HG02884 (cell line): Measurements from ENCODE around the gene TBCD.

Experiments
- ATAC-seq: cut with Tn5 transposase; IDR thresholded peaks from one replicate; pipeline ENCODE4 v1.9.1; 2021; ENCODE audit warnings: mild to moderate bottlenecking, moderate library complexity; ENCODE audit not compliant: unreplicated experiment

Gene TBCD

DNA sequence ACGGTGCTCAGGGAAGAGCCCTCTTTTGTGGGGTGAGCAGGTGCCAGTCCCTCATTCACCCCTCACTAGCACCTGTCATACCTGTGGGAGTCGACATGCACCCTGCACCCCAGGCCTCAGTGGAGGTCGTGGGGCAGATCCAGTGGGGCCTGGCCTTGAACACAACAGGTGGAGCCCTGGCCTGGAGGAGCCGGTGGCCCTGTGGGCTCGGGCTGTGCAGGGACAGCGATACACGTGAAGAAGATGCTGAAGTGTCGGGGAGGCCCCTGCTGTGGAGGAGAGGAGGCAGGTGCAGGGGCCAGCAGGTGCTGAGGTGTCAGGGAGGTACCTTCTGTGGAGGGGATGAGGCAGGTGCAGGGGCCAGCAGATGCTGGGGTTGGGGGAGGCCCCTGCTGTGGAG lies 56.1 kb downstream of the TBCD start:
- ATAC-seq = no peak

DNA sequence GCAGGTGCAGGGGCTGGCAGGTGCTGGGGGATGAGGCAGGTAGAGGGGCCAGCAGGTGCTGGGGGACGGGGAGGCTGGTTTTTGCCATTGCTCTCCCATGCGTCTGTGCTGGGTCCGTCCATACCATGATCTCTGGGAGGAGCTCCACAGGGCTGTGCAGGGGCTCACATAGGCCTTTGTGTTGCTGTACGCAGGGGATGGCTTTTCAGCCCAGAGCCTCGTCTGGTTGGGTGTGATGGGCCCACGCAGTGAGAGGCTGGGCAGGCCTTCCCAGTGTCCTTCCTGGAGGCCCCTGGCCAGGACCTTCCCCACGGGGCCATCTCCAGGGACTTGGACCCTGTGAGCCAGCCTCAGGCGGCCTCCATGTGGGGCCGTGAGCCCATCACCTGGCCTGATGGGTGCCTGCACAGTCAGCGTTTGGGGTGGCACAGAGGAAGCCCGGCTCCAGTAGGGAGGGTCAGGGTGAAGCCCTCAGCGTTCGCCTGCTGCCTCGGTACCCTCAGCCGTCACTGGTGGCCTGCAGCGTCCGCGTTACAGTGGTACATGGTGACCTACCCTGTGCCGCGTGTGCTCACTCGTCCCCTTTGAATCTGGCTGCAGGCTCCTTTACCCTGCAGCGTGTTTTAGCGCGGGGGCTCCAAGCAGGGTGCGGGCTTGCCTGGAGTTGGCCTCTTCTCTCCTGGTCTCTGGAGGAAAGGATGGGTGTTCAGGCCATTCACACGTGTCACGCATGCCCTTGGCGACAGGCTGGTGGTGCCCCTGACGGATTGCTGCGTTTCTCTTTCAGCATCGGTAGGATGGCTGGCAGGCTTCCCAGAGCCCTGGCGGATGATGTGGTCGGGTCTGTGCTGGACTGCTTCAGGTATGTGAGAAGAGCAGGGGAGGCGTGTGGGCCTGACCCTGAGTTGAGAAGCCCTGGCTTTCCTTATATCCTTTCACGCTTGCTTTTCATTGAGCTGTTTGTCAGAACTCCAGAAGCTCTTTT lies 57.3 kb downstream of the TBCD start:
- no peak for ATAC-seq

DNA sequence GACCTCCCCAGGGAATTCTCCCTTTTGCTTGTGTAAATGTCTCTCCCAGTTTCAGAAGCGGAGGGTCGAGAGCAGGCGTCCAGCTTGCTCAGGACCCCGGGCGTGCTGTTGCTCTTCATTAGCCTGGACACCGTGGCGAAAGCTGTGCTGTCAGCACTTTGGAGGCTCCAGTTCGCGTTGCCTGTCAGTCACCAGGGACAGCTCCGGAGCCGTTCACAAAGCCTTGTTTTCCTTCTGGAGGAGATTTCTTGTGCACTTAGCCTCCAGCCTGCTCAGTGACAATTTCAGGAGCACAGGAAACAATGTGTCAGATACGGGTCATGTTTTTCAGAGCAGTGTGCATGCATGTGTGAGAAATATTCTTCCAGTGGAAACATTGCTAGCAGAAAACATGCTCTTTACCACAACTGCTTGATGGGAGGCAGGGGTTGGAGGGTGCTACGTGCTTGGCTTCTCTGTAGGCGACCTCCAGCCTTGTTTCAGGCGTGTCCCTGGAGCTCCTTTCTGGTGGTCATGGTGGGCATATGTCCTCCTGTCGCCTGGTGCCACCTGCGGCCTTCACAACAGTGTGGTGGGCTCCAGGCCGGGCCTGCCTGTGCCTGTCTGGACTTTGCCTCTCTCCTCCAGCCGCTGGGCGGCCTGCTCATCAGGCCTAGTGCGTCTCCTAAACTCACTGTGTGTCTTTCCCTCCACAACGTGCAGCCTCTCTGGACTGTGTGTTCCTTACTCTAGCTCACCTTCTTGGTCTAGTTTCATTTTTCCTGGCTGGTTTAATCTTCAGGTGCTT lies 59.0 kb downstream of the TBCD start:
- ATAC-seq = no peak

DNA sequence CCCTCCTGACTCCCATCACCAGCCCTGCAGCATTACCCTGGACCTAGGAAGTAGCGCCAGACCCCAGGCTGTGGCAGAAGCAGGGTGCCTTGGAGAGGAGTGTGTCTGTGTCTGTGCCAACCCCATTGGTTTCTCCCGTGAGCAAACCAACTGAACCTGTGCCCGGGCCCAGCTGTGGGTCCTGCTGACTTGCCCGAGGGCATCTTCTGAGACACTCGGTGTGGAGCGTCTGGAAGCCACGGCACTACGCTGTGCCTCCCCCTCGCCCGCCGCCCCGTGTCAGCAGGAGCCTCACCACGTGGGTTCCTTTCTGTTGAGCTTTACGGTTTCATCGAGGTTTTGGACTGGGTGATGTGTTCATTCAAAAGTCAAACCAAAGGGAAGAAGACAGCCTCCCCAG lies 60.2 kb downstream of the TBCD start:
- ATAC-seq = no peak

DNA sequence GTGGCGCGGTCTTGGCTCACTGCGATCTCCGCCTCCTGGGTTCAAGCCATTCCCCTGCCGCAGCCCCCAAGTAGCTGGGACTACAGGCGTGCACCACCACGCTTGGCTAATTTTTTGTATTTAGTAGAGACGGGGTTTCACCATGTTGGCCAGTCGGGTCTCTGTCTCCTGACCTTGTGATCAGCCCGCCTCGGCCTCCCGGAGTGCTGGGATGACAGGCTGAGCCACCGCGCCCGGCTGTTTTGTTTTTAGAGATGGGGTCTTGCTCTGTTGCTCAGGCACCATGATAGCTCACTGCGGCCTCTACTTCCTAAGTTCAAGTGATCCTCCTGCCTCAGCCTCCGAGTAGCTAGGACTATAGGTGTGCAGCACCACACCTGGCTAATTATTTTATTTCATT lies 60.7 kb downstream of the TBCD start:
- no peak for ATAC-seq

DNA sequence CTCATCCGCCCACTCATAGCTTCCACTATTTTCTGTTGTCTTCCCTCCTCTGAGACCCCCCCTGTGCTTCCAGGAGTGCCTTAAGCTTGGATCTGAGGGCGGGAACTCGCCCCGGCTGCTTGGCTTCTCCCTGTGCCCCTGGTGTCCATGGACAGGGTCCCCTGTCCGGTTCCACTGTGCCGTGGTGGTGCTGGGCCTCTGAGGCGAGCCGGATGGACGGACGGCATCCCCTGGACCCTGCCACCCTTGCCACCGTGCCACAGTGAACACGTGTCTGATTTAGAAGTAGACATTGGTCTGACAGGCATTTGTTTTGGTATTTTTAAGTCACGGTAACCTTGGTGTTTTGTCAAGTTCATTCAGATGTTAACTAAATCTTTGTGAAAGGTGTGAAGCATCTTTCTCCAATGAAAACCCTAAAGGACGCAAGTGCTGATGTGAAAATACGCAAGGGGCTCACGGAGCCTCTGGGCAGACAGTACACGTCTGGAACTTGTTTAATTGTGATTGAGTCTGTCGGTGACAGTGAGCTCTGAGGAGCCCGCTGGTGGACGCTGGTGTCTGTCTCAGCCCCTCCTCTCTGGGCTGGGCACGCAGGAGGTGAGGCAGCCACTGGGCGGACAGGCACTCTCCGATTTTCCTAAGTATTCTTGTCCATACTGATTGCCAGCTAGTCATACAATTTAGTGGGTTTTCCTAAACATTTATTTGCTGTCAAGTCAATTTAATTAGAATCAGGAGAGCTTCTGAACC lies 61.6 kb downstream of the TBCD start:
- ATAC-seq = no peak

DNA sequence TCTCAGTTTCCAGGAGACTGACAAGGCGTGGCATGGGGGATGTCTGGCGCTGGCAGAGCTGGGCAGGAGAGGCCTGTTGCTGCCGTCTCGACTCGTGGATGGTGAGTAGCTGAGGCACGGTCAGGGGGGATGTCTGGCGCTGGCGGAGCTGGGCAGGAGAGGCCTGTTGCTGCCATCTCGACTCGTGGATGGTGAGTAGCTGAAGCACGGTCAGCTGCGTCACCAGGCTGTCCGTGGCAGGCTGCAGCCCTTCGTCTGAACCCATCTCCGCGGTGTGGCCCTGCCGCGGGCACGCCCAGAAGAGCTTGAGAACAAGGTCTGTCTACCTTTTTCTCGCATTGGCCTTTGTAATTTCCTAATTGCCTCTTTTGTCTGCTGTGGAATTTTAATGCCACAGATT lies 63.0 kb downstream of the TBCD start:
- ATAC-seq = no peak

DNA sequence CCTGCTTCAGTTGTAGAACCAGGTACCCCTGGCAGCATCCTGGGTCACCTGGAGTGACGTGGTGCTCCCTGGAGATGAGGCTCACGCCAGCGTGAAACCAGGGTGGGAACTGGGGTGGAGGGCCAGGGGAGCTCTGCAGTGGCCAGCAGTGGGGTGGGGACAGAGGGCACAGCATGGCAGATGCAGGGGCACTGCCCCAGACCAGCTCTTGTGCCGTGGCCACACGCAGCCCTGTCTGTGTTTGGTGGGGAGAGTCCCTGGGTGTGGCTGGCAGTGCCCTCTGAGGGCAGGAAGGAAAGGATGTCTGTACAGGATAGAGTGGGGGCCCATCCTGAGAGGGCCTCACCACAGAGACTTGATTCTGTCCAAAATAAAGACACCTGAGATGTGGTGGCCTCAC lies 63.5 kb downstream of the TBCD start:
- ATAC-seq = no peak

DNA sequence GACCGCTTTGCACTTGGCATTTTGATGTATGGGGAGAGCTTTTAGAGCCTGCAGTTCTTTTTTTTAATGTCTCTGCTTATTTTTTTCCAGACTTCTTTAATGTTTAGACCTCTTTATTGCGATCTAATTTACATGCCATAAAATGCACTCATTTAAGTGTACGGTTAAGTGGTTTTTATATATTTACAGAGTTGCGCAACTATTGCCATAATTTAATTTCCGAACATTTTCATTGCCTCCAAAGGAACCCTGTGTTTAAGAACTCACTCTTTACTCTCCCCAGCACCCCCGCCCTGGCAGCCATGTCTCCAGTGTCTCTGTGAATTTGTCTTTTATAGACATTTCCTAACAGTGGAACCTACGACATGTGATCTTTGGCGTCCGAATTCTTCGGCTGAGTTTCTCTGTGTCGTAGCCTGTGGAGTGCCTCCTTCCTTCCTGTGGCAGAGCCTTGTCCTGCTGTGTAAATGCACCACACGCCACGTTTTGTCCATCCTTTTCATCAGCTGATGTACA lies 64.0 kb downstream of the TBCD start:
- no peak for ATAC-seq

DNA sequence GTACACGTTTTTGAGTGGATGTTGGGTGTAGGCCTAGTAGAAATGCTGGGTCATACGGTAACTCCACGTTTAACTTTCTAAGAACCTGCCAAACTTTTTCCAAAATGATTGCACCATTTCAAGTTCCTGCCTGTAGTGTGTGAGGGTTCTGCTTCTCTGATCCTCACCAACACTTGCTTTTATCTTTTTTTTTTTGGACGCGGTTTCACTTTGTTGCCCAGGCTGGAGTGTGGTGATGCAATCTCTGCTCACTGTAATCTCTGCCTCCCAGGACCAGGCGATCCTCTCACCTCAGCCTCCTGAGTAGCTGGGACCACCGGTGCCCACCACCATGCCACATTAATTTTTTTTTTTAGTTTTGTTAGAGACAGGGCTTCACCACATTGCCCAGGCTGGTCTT lies 64.5 kb downstream of the TBCD start:
- ATAC-seq = no peak

DNA sequence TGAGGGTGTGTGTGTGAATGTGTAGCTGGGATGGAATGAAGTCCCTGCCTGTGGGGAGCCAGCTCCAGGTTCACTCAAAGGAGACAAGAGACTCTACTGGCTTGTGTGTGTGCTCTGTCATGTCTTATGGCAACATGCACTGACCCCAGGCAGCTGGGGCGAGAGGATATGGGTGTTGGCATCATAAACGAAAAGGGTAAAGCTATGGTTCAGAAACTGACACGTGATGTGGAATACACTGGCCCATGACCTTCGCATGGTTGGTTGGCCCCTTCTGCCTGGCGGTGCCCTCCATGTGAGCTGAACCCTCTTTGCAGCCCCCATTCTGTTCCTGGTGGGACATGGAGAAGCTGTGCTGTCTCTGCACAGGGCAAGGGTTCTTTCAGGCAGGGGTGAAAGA lies 66.1 kb downstream of the TBCD start:
- ATAC-seq = no peak

DNA sequence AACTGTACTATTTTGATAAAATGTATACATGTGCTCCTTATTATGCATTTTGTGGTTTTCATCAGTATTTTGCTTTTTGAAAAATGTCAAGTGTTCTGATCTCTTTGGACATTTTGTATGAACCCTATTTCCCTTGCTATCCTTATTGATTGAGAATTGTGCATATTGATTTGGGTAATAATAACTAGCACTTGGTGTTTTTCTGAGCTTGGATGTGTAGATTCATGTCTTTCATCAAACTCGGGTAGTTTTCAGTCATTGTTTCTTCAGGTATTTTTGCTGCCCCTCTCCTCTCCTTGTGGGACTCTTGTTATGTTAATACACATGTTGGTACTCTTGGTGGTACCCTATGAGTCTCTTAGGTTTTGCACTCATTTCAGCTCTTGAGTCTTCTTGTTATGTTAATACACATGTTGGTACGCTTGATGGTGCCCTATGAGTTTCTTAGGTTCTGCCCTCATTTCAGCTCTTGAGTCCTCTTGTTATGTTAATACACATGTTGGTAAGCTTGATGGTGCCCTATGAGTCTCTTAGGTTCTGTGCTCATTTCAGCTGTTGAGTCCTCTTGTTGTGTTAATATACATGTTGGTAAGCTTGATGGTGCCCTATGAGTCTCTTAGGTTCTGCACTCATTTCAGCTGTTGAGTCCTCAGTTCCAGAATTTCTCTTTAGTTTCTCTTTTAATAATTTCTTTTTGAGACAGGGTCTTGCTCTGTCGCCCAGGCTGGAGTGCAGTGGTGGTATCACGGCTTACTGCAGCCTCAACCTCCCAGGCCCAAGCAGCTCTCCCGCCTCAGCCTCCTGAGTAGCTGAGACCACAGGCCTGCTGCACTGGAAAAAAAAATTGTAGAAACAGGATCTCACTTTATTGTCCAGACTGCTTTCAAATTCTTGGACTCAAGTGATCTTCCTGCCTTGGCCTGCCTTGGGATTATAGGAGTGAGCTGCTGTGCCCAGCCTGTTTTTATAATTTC lies 68.7 kb downstream of the TBCD start:
- no peak for ATAC-seq

DNA sequence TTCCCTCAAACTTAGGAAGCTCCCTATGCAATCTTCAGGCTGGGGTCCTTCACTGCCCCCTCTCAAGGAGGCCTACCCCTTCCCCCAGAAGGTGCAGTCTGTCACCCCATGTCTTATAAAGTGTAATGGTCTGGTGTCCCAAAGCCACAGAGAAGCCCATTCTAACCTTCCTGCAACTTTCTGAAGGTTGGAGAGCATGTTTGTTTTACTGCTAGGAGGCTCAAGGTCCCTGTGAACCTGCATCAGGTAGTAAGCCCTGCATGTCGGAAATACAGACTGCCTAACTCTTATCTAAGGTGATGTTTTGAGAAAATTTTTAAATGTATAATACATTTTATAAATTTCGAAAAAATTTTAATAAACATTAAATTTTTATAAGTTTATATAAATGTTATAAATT lies 69.7 kb downstream of the TBCD start:
- no peak for ATAC-seq

DNA sequence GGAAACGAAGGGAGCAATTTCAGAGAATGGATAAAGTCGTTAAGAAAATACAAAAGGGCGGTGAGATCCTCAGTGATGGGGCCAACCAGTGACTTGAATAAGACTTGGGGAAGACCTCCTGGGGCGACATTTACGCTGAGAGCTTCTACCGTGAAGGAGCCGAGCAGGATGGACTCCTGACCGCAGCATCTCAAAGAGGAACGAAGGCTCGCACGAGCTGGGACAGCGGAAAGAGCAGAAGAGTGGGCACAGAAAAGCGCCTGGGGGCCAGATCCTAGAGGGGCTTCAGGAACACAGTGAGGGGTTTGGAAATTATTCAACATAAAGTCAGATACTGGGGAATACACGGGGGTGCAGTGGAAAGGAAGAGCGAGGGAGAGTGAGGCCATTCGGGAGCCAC lies 70.4 kb downstream of the TBCD start:
- ATAC-seq = no peak

DNA sequence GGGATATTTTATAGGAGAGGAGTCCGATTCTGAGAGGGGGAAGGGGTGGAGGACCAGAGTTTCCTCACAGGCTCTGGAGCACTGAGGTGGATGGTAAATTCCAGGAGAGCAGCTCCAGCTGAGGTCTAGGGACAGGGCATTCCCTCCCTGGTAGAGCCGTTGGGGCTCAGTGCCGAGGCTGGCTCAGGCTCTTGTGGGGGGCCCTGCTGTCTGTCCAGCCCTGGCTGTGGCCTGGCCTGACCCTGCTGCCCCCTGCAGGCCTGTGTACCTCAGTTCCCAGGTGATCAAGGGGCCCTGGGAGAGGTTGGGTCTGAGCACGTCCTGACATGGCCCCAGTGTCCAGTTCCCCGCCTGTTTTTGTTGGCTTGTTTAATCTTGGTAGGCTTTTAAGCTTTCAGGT lies 71.1 kb downstream of the TBCD start:
- ATAC-seq = no peak

DNA sequence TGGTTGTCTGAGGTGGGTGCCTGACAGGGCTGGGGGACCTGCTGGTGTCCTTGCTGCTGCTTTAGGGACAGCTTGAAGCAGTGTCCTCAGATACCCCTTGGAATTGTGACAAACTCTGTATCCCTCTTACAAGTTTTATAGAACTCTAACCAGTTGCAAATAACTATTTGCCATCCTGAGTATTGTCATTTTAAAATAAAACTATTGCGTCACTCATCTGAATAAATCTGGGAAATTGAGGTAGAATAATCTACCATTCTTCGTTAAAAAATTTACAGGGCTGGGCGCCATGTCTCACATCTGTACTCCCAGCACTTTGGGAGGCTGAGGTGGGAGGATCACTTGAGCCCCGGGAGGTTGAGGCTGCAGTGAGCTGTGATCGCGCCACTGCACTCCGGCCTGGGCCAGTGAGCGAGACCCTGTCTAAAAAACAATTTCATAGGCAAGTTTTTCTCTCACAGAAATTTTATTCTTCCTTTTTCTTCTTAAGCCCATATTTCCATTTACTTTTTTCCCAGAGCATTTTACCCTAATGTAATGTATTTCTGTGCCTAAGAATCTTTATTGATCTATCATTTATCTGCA lies 73.8 kb downstream of the TBCD start:
- ATAC-seq = no peak

DNA sequence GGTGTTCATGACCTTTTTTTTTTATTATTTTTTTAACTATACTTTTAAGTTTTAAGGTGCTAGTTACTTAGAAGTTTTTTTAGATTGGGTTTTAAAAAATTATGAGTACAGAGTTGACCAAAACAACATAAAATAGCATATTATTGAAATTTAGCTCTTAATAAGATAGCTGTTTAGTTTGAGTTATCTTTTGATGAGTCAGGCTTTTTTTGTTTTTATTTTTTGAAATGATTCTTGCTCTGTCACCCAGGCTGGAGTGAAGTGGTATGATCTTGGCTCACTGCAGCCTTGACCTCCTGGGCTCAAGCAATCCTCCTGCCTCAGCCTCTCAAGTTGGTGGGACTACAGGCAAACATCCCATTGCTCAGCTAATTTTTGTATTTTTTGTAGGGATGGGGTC lies 74.3 kb downstream of the TBCD start:
- no peak for ATAC-seq

DNA sequence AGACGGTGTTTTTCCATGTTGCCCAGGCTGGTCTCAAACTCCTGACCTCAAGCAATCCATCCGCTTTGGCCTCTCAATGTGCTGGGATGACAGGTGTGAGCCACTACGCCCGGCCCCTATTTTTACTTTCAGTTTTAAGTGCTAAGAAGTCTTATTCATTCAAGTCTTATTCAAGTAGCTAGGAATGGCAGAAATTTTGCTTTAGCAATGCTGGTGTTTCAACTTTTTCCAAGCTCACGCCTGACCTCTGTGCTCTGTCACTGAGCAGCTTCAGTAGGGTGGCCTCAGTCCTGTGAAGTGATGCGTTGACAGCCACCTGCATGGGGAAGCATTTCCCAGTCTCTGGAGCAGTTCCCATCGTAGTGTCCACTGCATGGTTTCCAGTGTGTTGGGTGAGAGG lies 75.1 kb downstream of the TBCD start:
- no peak for ATAC-seq

DNA sequence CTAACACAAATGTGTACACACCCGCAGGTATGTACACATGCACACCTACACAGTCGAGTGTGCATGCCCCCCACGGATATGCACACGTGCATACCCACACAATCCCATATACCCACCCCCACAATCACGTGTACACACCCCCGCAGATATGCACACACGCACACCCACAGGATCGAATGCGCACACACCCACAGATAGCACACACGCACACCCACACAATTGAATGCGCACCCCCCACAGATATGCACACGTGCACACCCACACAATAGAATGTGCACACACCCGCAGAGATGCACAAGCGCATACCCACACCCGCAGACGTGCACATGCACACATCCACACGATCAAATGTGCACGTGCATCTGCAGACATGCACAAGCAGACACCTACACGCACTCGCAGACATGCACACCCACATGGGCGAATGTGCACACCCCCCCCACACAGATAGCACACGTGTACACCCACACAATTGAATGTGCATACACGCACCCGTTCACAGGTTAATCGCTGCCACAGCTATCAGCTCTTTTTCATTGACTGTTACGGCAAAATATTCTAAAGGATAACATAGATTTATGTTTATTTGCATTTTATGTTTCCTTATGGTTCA lies 77.1 kb downstream of the TBCD start:
- no peak for ATAC-seq
